ENCODE measurements around the gene GSTK1.

- TF ChIP-seq CTCF (conservative IDR thresholded peaks at IDR 0.05; ENCODE audit: low read length) (no peak), EZH2phosphoT487 (IDR thresholded peaks at IDR 0.05; ENCODE audit: borderline replicate concordance) (no peak)
Observed at GRCh38 chr7:143237366-143237765, 25.9 kb upstream of the GSTK1 start.
